ENCODE data around the gene PIP5K1C.

DNA sequence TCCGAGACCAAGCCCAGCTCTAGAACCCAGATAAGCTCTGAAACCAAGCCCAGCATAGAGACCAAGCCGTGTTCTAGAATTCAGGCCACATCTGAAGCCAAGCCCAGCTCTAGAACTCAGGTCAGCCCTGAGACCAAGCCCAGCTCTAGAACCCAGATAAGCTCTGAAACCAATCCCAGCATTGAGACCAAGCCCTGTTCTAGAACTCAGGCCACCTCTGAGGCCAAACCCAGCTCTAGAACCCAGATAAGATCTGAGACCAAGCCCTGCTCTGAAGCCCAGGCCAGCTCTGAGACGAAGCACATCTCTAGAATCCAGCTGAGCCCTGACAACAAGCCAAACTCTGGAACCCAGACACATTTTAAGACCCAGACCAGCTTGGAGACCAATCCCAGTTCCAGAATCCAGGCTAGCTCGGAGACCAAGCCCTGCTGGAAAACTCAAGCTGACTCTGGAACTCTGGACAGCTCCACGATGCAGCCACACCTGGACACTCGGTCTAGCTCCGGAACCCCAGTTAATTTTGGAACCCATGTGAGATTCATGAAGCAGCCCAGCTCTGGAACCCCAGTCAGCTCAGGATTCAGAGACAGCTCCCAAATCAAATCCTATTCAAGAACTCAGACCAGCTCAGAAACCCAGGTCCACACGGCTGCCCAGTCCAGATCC, 109.1 kb downstream of the PIP5K1C start:
- no peak for TF ChIP-seq CTCF (IDR thresholded peaks at IDR 0.05)
- no peak for TF ChIP-seq POLR2A (IDR thresholded peaks at IDR 0.05)

Measured in body of pancreas (tissue), 4 donors.